ENCODE results near the gene PSMD5.
"Not testable (repeated sequence)": the region's sequence is repeated elsewhere in the genome, so short reads cannot be mapped to it uniquely, and the experiment has no call there.

The PSMD5 gene

DNA sequence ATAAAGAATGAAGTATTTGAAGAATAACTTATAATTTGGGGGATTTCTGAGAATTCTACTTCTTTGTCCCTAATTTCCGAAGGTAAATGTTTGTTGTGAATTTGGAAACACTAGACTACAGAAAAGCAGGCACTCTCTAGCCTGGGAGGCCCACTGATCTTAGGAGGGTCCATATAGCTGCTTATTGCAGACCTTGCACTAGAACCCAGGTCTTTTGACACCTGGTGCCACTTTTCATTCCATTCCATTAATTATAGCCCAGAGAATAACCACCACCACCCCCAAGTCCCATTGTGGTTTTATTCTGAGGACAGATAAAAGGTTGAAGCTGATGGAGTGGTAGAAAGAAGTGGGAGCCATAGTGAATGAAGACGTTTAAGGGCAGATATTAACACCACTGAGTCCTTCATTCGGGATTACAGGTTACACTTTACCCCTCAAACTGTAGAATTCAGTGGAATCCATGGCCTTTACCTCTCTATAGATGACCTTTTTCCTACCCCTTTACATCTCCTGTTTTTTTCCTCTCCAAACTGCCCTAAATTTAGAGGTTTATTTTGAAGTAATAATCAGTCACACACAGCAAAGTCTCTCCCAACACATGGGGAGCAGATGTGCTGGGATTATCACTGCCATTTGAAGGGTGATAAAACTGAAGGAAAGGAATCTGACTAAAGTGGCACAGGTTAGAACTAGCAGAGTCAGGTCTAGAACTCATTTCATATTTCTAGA lies 12.0 kb upstream of the PSMD5 start:
- no peak for DNase-seq

- no peak for DNase-seq
These were observed 10.5 kb upstream of the PSMD5 start for GRCh38 chr9:120853198-120853597.

GRCh38 chr9:120852240-120853010 lies 9.7 kb upstream of the PSMD5 start:
- no peak for DNase-seq

- DNase-seq: no peak
These were observed 8.7 kb upstream of the PSMD5 start for GRCh38 chr9:120851449-120851848.

DNA sequence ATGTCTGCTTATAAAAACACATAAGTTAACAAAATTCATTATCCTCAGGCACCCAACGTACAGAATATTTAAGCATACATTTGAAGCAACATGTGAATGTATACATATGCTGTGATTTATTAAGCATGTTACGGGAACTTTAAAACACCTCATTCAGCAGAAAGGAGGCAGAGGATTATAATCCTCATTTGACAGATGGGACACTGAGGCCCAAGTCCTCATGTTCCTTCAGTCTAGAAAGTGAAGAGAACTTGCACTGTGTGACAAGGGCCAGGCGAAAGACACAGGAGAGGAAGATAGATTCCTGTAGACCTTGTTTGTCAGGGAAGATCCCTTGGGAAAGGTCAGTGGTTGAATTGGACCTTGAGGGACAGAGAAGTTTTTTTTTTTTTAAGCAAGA lies 7.6 kb upstream of the PSMD5 start:
- DNase-seq: no peak

- DNase-seq: no peak
These were observed 4.2 kb upstream of the PSMD5 start for GRCh38 chr9:120846906-120847305.

- DNase-seq: no peak
These were observed 3.6 kb upstream of the PSMD5 start for GRCh38 chr9:120846251-120846889.

- no peak for DNase-seq
These were observed 2.5 kb upstream of the PSMD5 start for GRCh38 chr9:120845255-120845654.

DNA sequence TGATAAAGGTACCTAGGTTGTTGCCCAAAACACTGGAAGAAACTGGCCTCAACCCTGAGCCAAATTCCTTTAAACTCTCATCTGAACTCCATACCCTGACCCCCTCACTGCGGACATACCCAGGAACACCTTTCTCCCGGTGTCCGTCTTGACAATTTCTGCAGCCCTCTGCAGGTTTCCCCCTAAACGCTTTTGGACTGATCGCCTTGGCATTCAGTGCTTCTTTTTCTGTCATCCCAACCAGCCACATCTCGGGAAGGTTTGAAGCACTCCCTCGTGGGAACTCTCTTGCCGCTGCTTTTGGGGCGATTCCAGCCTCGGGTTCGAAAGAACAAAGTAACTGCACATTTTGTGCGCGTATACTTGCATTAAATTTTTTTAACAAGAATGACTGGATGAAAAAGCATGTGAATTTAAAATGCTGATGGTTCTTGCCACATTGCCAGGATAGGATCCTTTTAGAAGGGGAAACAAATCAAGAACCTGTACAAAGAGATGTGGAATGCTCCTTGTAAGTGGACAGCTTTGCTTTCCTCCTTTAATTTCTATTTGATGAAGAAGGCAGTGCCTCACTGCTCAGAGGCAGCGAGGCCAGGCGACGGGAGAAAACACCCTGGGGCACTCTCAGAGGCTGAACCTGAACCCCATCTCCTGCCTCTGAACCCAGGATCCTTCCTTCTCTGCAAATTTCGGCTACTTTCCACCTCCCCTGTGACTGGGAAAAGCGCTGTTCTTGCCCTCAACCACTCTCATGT lies 615 bp downstream of the PSMD5 start:
- DNase-seq: no peak

- DNase-seq: no peak
These were observed 3.6 kb downstream of the PSMD5 start for GRCh38 chr9:120839146-120839545.

DNA sequence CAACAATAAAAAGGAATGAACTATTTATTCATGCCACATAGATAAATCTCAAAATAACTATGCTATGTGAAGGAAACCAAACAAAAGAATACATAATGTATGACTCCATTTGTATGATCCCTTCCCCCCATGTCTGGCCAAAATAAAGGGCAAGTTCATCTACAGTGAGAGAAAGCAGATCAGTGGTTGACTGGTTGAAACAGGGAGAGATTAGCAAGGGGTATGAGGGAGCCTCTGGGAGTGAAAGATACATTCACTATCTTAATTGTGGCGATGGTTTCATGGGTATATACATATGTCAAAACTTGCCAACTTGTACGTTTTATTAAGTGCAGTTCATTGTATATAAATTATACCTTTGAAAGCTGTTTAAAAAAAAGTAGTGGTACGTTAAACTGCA lies 4.8 kb downstream of the PSMD5 start:
- no peak for DNase-seq

DNA sequence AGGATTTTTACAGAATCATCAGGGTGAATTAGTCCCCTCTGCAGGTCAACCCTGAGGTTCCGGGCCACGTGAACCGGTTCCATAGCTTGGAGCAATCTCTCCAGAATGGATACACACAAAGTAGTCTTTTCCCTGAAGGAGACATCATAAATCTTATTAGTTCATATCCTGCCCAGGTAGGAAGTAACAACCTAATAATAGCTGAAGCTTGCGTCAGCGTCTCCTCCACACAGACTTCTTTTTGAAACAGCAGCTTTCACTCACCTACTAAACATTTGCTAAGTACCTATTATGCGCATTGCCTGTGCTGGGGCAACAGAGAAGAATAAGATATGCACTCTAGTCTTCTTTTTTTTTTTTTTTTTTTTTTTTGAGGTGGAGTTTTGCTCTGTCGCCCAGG lies 9.4 kb downstream of the PSMD5 start:
- DNase-seq: no peak

DNA sequence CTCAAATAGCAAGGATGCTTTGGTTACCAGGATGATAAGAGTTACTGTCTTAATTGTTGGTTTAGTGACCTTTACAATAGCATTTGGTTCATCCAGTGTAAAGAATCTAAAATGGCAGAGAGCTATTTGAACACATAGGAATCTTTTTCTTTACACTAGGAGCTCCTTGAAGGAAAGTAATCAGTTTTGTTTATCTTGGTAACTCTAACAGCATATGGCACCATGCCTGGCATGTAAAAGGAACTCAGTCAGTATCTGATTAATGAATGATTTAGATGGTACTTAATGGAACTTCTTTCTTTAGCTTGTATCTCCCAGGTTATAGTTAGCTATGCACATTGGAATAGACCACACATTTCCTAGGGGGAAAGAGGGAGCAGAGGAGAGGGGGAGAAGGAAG lies 9.9 kb downstream of the PSMD5 start:
- DNase-seq: no peak

DNA sequence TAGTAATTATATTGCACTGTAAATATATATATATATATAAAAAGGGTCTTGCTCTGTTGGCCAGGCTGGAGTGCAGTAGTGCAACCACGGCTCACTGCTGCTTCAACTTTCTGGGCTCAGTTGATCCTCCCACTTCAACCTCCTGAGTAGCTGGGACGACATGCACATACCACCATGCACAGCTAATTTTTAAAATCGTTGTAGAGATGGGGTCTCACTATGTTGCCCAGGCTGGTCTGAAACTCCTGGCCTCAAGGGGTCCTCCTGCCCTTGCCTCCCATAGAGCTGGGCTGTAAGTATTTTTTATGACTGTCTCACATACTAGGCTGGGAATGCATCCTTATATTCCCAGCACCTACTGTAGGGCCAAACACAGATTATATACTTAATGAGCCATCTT lies 11.9 kb downstream of the PSMD5 start:
- no peak for DNase-seq

GRCh38 chr9:120830151-120830550 lies 12.6 kb downstream of the PSMD5 start:
- DNase-seq: no peak

- DNase-seq: no peak
These were observed 13.1 kb downstream of the PSMD5 start for GRCh38 chr9:120829650-120830049.

DNA sequence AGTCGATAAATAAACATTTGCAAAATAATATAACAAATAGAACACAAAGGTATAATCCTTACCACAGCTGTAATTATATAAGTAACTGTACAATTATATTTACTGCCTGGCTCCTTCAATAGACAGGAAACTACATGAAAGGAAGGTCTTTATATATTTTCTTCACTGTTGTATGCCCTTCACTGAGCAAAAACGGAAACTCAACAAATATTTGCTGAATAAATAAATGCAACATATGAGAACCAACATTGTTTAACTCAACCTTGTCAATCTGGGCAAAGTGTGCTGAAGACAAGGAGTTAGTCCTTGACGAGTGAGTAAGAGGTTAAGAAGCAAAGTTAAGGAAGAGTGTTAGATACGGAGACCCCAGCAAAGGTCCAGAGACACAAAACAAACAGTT lies 22.6 kb downstream of the PSMD5 start:
- DNase-seq: no peak

DNA sequence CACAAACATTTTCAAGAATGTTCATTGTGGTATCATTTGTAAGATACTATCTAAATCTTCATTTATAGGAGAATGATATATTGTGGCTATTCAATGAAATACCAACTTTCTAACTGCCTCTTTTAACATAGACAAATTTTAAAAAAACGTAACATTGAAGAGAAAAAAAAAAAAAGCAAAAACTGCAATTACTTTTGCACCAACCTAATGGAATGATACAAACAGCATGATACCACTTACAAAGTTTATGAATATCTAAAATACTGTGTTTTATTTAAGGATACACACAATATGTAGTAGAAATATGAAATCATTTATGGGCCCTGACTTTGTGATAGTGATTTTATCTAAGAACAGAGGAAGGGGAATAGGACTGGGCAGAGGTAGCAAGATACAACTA lies 24.1 kb downstream of the PSMD5 start:
- no peak for DNase-seq

DNA sequence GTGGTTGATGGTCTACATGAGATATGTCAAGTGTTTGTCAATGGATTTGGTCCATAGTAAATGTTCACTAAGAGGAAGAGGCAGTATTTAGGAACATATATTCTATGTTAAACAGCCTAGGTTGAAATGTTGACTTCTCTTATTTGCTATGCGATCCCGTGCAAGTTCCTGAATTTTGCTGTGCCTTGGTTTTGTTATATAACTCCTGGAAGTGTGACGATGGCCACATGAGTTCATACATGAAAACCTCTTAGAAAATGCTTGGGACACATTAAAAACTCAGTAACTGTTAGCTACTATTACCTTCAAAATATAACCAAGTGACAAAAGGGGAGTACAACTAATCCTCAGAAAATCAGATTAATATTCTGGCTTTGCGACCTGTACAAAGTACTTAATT lies 27.6 kb downstream of the PSMD5 start:
- no peak for DNase-seq

GRCh38 chr9:120808931-120809330 lies 33.8 kb downstream of the PSMD5 start:
- DNase-seq: no peak

- no peak for DNase-seq
These were observed 34.9 kb downstream of the PSMD5 start for GRCh38 chr9:120807607-120808379.

- not testable (repeated sequence) for DNase-seq
These were observed 37.8 kb downstream of the PSMD5 start for GRCh38 chr9:120804784-120805363.
